Common myeloid progenitor, CD34-positive (primary cell): ENCODE measurements around the gene HPCA.
"Not testable (repeated sequence)": the region's sequence is repeated elsewhere in the genome, so short reads cannot be mapped to it uniquely, and the experiment has no call there.

Experiments
- CTCF ChIA-PET: fragments of 350-600 bp; sonication (Branson Sonifier 250); formaldehyde crosslinking; loops from one replicate; lab custom pipeline; 2021; ENCODE audit warnings: antibody characterized with exemption; lab: Charles Lee
- POLR2A ChIA-PET: fragments of 350-600 bp; sonication (Branson Sonifier 250); formaldehyde crosslinking; loops from one replicate; lab custom pipeline; 2021; ENCODE audit warnings: antibody characterized with exemption; lab: Charles Lee
- DNase-seq, 3 donors: peaks; one replicate each; pipeline versions ENCODE4 v3.0.0 to v3.0.0-alpha.2; 2013
- H3K27ac ChIP-seq, 2 experiments: 1 replicate in 1 of 2; 2 replicates in 1 of 2; pipeline ENCODE4 v1.7.0; 2013; ENCODE audit warnings: inconsistent platforms in 2 of 2, low read length in 2 of 2, mild to moderate bottlenecking in 2 of 2, low read depth in 1 of 2, moderate library complexity in 1 of 2; ENCODE audit not compliant: severe bottlenecking in 2 of 2, insufficient read depth in 1 of 2, poor library complexity in 1 of 2
- H3K27me3 ChIP-seq, 5 experiments: replicated peaks in 2 of 5; 1 replicate in 3 of 5; 2 replicates in 2 of 5; pipeline versions ENCODE4 v1.6.1 to v1.7.0; 2013; ENCODE audit warnings: low read length in 4 of 5, mild to moderate bottlenecking in 2 of 5, moderate library complexity in 2 of 5, inconsistent platforms in 1 of 5; ENCODE audit not compliant: insufficient read depth in 5 of 5, control insufficient read depth in 4 of 5
- H3K36me3 ChIP-seq, 4 experiments: 1 replicate in 2 of 4; 2 replicates in 2 of 4; pipeline versions ENCODE4 v1.6.1 to v1.7.0; 2013; ENCODE audit warnings: low read length in 3 of 4, control low read depth in 1 of 4, mild to moderate bottlenecking in 1 of 4; ENCODE audit not compliant: control insufficient read depth in 4 of 4, insufficient read depth in 4 of 4
- H3K4me1 ChIP-seq, 4 experiments: 1 replicate in 3 of 4; 2 replicates in 1 of 4; pipeline versions ENCODE4 v1.6.1 to v1.7.1; 2013; ENCODE audit warnings: low read length in 3 of 4, mild to moderate bottlenecking in 3 of 4, control low read depth in 1 of 4, inconsistent platforms in 1 of 4, moderate library complexity in 1 of 4; ENCODE audit not compliant: control insufficient read depth in 4 of 4, insufficient read depth in 4 of 4; ENCODE audit errors: control extremely low read depth in 1 of 4
- H3K4me3 ChIP-seq, 7 experiments: 1 replicate in 4 of 7; 2 replicates in 3 of 7; pipeline versions ENCODE4 v1.5.1 to v1.7.0; 2013; ENCODE audit warnings: mild to moderate bottlenecking in 7 of 7, low read length in 6 of 7, moderate library complexity in 6 of 7, inconsistent platforms in 2 of 7, low read depth in 2 of 7, control low read depth in 1 of 7; ENCODE audit not compliant: insufficient read depth in 4 of 7, control insufficient read depth in 1 of 7; ENCODE audit errors: extremely low read depth in 1 of 7
- H3K9me3 ChIP-seq, 5 experiments: 1 replicate in 4 of 5; 2 replicates in 1 of 5; pipeline versions ENCODE4 v1.6.1 to v1.7.1; 2013; ENCODE audit warnings: low read length in 4 of 5, mild to moderate bottlenecking in 2 of 5, inconsistent platforms in 1 of 5, low read depth in 1 of 5, moderate library complexity in 1 of 5; ENCODE audit not compliant: control insufficient read depth in 4 of 5, insufficient read depth in 2 of 5; ENCODE audit errors: control extremely low read depth in 1 of 5
- WGBS: methylation state at CpG from one replicate; pipeline ENCODE4 v1.1.5; 2013; ENCODE audit not compliant: insufficient coverage; 5-methylcytosine and 5-hydroxymethylcytosine counted together

Gene HPCA

GRCh38 chr1:32901823-32902534 lies 15.7 kb downstream of the HPCA start:
- no peak for DNase-seq
- Histone ChIP-seq H3K9me3 (no peaks in the 10 kb centered on the region), H3K36me3 (no peaks in the 10 kb centered on the region), H3K4me1 (peaks cover 0 to 10% (median 8%) of the 10 kb centered on the region in 4 experiments), H3K4me3 (peak overlapping the region in 5 of 7 experiments; percentile 26 to 64 (median 47)), H3K27me3 (peaks cover 7 to 69% (median 32%) of the 10 kb centered on the region in 5 experiments), H3K27ac (no peak overlapping the region)
- 39% methylated on average over 15 of the region's 24 CpGs for WGBS
- ChIA-PET CTCF (no interaction called here), POLR2A (no interaction called here)

GRCh38 chr1:32902535-32902920 lies 16.2 kb downstream of the HPCA start:
- ChIA-PET POLR2A (no interaction called here), CTCF (no interaction called here)
- no peak overlapping the region for H3K27ac ChIP-seq
- peaks cover 7 to 71% (median 33%) of the 10 kb centered on the region in 5 experiments for H3K27me3 ChIP-seq
- no peaks in the 10 kb centered on the region for H3K36me3 ChIP-seq
- peaks cover 0 to 10% (median 8%) of the 10 kb centered on the region in 4 experiments for H3K4me1 ChIP-seq
- WGBS = 70% methylated on average over 5 of the region's 6 CpGs
- no peak overlapping the region for H3K4me3 ChIP-seq
- no peaks in the 10 kb centered on the region for H3K9me3 ChIP-seq
- no peak for DNase-seq

GRCh38 chr1:32903991-32904785 lies 17.9 kb downstream of the HPCA start:
- H3K36me3 ChIP-seq = no peaks in the 10 kb centered on the region
- no peak overlapping the region for H3K4me3 ChIP-seq
- peak in 2 of 3 donors; percentile 31 to 37 for DNase-seq
- H3K9me3 ChIP-seq = peaks cover 0 to 3% (median 0%) of the 10 kb centered on the region in 5 experiments
- peaks cover 0 to 10% (median 8%) of the 10 kb centered on the region in 4 experiments for H3K4me1 ChIP-seq
- CTCF ChIA-PET = interaction anchor here (0.8 to 2.4 kb wide), 4 partner anchors 11 to 18 kb away, joined by 3 to 8 read pairs (median 4); partner anchors contain the start of gene HPCA
- peaks cover 7 to 69% (median 33%) of the 10 kb centered on the region in 5 experiments for H3K27me3 ChIP-seq
- POLR2A ChIA-PET = no interaction called here
- 79% methylated on average over 2 of the region's 3 CpGs for WGBS
- no peak overlapping the region for H3K27ac ChIP-seq

- no peak overlapping the region for H3K27ac ChIP-seq
- peaks cover 0 to 10% (median 8%) of the 10 kb centered on the region in 4 experiments for H3K4me1 ChIP-seq
- peaks cover 7 to 69% (median 29%) of the 10 kb centered on the region in 5 experiments for H3K27me3 ChIP-seq
- peaks cover 0 to 3% (median 0%) of the 10 kb centered on the region in 5 experiments for H3K9me3 ChIP-seq
- H3K4me3 ChIP-seq = no peak overlapping the region
- H3K36me3 ChIP-seq = no peaks in the 10 kb centered on the region
- WGBS = 100% methylated on average over 1 of the region's 2 CpGs
- DNase-seq = no peak
- CTCF ChIA-PET = interaction anchor here (0.8 to 2.4 kb wide), 4 partner anchors 11 to 18 kb away, joined by 3 to 8 read pairs (median 4); partner anchors contain the start of gene HPCA
- POLR2A ChIA-PET = no interaction called here
Observed at GRCh38 chr1:32904797-32905196, 18.5 kb downstream of the HPCA start.

GRCh38 chr1:32905588-32905987 lies 19.3 kb downstream of the HPCA start:
- CTCF ChIA-PET = interaction anchor here (1.1 to 2.4 kb wide), 3 partner anchors 13 to 16 kb away, joined by 3 to 8 read pairs (median 4); no protein-coding TSS in a partner anchor
- H3K4me1 ChIP-seq, H3K36me3 ChIP-seq, H3K4me3 ChIP-seq, POLR2A ChIA-PET, H3K9me3 ChIP-seq, H3K27ac ChIP-seq, DNase-seq: not testable (repeated sequence)
- H3K27me3 ChIP-seq = peaks cover 8 to 62% (median 25%) of the 10 kb centered on the region in 5 experiments
- WGBS = 83% methylated on average over 10 of the region's 10 CpGs

- DNase-seq = no peak
- POLR2A ChIA-PET = interaction anchor here (0.6 kb wide), 1 partner anchor 20 kb away, joined by 3 read pairs; the partner anchor contains the start of gene HPCA
- WGBS = 100% methylated on average over 3 of the region's 7 CpGs
- H3K4me3 ChIP-seq = no peak overlapping the region
- CTCF ChIA-PET = interaction anchor here (1.4 to 1.5 kb wide), 2 partner anchors 17 to 148 kb away, joined by 3 to 4 read pairs; no protein-coding TSS in a partner anchor
- peaks cover 8 to 53% (median 29%) of the 10 kb centered on the region in 5 experiments for H3K27me3 ChIP-seq
- H3K4me1 ChIP-seq = peaks cover 0 to 1% (median under 1%) of the 10 kb centered on the region in 4 experiments
- H3K9me3 ChIP-seq = peaks cover 0 to 5% (median 3%) of the 10 kb centered on the region in 5 experiments
- no peak overlapping the region for H3K27ac ChIP-seq
- H3K36me3 ChIP-seq = no peaks in the 10 kb centered on the region
Observed at GRCh38 chr1:32906654-32907053, 20.4 kb downstream of the HPCA start.
